GM12878 (cell line): ENCODE measurements around the gene USF1. TPM values are rescaled to one million over a fixed set of nuclear protein-coding genes. Genes with fewer than 3 reads are reported as not detected.

Experiments
- CBX5 ChIP-seq: sonication (generic); IDR thresholded peaks from 2 replicates; pipeline ENCODE4 v1.6.1; 2016; ENCODE audit warnings: low read depth, moderate library complexity, mild to moderate bottlenecking, inconsistent platforms
- CREM ChIP-seq: IDR thresholded peaks from 2 replicates; pipeline ENCODE4 v1.6.1; 2014; ENCODE audit warnings: antibody characterized with exemption, low read depth
- IKZF1 ChIP-seq: fragments of 450-650 bp; conservative IDR thresholded peaks from 2 replicates; pipeline ENCODE4 v1.6.1; 2017; ENCODE audit warnings: antibody characterized with exemption, mild to moderate bottlenecking
- IRF4 ChIP-seq: IDR thresholded peaks from 2 replicates; pipeline ENCODE4 v1.6.1; 2011; ENCODE audit warnings: low read depth, low read length
- MTA2 ChIP-seq: fragments of 450-650 bp; IDR thresholded peaks from 2 replicates; pipeline ENCODE4 v1.6.1; 2016; ENCODE audit warnings: low read depth, mild to moderate bottlenecking, moderate library complexity
- POLR2A ChIP-seq: IDR thresholded peaks from 2 replicates; pipeline ENCODE4 v1.6.1; 2011; ENCODE audit warnings: low read depth, mild to moderate bottlenecking, low read length
- RAD51 ChIP-seq: fragments of 450-650 bp; IDR thresholded peaks from 2 replicates; pipeline ENCODE4 v1.6.1; 2016; ENCODE audit warnings: moderate library complexity, mild to moderate bottlenecking, inconsistent platforms
- RUNX3 ChIP-seq: IDR thresholded peaks from 2 replicates; pipeline ENCODE4 v1.6.1; 2012; ENCODE audit warnings: low read length, inconsistent platforms
- SIX5 ChIP-seq: IDR thresholded peaks from 2 replicates; pipeline ENCODE4 v1.6.1; 2011; ENCODE audit warnings: mild to moderate bottlenecking, low read depth, low read length, moderate library complexity; ENCODE audit not compliant: severe bottlenecking
- SREBF2 ChIP-seq: IDR thresholded peaks from 2 replicates; pipeline ENCODE4 v1.6.1; 2012; ENCODE audit warnings: mild to moderate bottlenecking, low read length
- ZNF274 ChIP-seq: IDR thresholded peaks from one replicate; pipeline ENCODE4 v1.8.0; 2011; ENCODE audit not compliant: insufficient read length, insufficient read depth
- ZZZ3 ChIP-seq: IDR thresholded peaks from 2 replicates; pipeline ENCODE4 v1.6.1; 2011; ENCODE audit warnings: low read depth; ENCODE audit not compliant: control insufficient read depth, insufficient read length
- polyA plus RNA-seq, 11 experiments: library from polyadenylated mRNA; depleted of rRNA in 4 of 11; unstranded in 6 of 11; stranded (reverse) in 5 of 11; fragments of >200 nt; fragmentation: Nextera tagmentation in 4 of 11; fragmentation: Illumina TruSeq in 1 of 11; extraction: Ambion mirVana in 4 of 11; extraction: Trizol in 1 of 11; gene quantifications; 1 replicate in 1 of 11; 2 replicates in 10 of 11; pipeline versions ENCODE4 v1.2.1 to v1.2.3, GENCODE V29; 2011 to 2016; ENCODE audit warnings: inconsistent platforms in 2 of 11, missing spikeins in 2 of 11, low read depth in 1 of 11
- total RNA-seq, 4 experiments: library from RNA; depleted of rRNA in 3 of 4; stranded (reverse); fragments of >200 nt in 3 of 4; fragmentation: Illumina TruSeq in 1 of 4; extraction: Trizol in 1 of 4; gene quantifications; 2 replicates each; pipeline versions ENCODE4 v1.2.1 to v1.2.3, GENCODE V29; 2013 to 2021
- TF ChIP-seq, protein P1 (sequence below): fragments of 450-650 bp; IDR thresholded peaks from 2 replicates; pipeline ENCODE4 v1.6.1; 2017; ENCODE audit warnings: mild to moderate bottlenecking, moderate library complexity
- TF ChIP-seq, protein P2 (sequence below): fragments of 450-650 bp; IDR thresholded peaks from 2 replicates; pipeline ENCODE4 v1.6.1; 2017; ENCODE audit warnings: mild to moderate bottlenecking, low read depth, inconsistent platforms; ENCODE audit not compliant: poor library complexity, severe bottlenecking
- TF ChIP-seq, protein P3 (sequence below): fragments of 150-350 bp; IDR thresholded peaks from 2 replicates; pipeline ENCODE4 v1.6.1; 2016; ENCODE audit warnings: low read depth, low read length
- TF ChIP-seq, protein P4 (sequence below): IDR thresholded peaks from 2 replicates; pipeline ENCODE4 v1.6.1; 2011; ENCODE audit warnings: mild to moderate bottlenecking, low read depth, low read length, moderate library complexity; ENCODE audit not compliant: insufficient replicate concordance

USF1 gene
- total and polyA plus RNA-seq, 10 of the 15 experiments (the other 5 are each of a cell fraction or from before 2014, with no cell fraction given): 9.4 to 92.1 (median 53.5) TPM

DNA sequence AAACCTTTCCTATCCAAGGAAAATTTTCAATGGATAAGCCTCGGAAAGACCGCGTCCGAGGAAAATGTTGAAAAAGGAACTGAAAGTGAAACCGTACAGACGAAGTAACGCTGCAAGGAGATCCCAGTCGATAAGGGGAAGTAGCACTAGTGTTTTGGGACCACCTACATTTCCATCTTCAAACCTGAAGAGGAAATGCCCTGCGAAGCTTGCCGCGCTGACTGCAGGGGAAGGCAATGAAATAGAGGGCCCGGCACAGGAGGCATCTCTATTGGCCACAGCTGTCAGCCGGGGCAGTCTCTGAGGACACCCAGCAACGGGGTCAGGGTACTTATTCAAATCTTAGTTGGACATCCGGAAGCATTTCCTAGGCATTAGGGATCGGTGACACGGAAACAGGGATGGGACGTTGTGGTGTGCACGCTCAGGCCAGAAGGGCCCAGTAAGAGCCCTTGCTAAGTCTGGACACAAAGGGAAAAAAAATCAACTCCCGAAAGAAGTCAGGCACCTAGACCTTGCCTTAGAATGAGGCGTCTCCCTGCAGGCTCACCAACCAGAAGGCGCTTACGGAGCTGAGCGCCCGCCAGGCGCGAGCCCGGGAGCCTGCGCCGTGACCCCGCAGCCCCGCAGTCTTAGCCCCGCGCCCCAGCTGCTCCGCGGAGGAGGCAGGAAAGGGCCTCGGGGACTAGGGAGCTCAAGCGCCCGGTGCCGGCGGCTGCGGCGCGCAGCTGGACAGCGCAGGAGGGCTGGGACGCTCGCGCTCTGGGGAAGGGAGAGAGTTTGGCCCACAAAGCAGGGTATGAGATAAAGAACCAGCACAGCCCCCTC lies 655 bp downstream of the USF1 start (continued):
- TF ChIP-seq, protein P1, sequence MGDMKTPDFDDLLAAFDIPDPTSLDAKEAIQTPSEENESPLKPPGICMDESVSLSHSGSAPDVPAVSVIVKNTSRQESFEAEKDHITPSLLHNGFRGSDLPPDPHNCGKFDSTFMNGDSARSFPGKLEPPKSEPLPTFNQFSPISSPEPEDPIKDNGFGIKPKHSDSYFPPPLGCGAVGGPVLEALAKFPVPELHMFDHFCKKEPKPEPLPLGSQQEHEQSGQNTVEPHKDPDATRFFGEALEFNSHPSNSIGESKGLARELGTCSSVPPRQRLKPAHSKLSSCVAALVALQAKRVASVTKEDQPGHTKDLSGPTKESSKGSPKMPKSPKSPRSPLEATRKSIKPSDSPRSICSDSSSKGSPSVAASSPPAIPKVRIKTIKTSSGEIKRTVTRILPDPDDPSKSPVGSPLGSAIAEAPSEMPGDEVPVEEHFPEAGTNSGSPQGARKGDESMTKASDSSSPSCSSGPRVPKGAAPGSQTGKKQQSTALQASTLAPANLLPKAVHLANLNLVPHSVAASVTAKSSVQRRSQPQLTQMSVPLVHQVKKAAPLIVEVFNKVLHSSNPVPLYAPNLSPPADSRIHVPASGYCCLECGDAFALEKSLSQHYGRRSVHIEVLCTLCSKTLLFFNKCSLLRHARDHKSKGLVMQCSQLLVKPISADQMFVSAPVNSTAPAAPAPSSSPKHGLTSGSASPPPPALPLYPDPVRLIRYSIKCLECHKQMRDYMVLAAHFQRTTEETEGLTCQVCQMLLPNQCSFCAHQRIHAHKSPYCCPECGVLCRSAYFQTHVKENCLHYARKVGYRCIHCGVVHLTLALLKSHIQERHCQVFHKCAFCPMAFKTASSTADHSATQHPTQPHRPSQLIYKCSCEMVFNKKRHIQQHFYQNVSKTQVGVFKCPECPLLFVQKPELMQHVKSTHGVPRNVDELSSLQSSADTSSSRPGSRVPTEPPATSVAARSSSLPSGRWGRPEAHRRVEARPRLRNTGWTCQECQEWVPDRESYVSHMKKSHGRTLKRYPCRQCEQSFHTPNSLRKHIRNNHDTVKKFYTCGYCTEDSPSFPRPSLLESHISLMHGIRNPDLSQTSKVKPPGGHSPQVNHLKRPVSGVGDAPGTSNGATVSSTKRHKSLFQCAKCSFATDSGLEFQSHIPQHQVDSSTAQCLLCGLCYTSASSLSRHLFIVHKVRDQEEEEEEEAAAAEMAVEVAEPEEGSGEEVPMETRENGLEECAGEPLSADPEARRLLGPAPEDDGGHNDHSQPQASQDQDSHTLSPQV: no peak
- peak; percentile 4 for TF ChIP-seq SIX5
- TF ChIP-seq CBX5: 0 out of 2 replicates have a peak, but pooled peaks have one; percentile 23
- TF ChIP-seq MTA2: peak; percentile 68
- TF ChIP-seq SREBF2: no peak
- no peak for TF ChIP-seq RAD51
- TF ChIP-seq, protein P2, sequence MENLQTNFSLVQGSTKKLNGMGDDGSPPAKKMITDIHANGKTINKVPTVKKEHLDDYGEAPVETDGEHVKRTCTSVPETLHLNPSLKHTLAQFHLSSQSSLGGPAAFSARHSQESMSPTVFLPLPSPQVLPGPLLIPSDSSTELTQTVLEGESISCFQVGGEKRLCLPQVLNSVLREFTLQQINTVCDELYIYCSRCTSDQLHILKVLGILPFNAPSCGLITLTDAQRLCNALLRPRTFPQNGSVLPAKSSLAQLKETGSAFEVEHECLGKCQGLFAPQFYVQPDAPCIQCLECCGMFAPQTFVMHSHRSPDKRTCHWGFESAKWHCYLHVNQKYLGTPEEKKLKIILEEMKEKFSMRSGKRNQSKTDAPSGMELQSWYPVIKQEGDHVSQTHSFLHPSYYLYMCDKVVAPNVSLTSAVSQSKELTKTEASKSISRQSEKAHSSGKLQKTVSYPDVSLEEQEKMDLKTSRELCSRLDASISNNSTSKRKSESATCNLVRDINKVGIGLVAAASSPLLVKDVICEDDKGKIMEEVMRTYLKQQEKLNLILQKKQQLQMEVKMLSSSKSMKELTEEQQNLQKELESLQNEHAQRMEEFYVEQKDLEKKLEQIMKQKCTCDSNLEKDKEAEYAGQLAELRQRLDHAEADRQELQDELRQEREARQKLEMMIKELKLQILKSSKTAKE: peak; percentile 61
- TF ChIP-seq RUNX3: no peak; the same call in 1 of the 2 replicates
- peak; percentile 31; the same call in 1 of the 2 replicates for TF ChIP-seq CREM
- peak; percentile 97 for TF ChIP-seq IKZF1
- peak; percentile 93 for TF ChIP-seq IRF4
- TF ChIP-seq, protein P3, sequence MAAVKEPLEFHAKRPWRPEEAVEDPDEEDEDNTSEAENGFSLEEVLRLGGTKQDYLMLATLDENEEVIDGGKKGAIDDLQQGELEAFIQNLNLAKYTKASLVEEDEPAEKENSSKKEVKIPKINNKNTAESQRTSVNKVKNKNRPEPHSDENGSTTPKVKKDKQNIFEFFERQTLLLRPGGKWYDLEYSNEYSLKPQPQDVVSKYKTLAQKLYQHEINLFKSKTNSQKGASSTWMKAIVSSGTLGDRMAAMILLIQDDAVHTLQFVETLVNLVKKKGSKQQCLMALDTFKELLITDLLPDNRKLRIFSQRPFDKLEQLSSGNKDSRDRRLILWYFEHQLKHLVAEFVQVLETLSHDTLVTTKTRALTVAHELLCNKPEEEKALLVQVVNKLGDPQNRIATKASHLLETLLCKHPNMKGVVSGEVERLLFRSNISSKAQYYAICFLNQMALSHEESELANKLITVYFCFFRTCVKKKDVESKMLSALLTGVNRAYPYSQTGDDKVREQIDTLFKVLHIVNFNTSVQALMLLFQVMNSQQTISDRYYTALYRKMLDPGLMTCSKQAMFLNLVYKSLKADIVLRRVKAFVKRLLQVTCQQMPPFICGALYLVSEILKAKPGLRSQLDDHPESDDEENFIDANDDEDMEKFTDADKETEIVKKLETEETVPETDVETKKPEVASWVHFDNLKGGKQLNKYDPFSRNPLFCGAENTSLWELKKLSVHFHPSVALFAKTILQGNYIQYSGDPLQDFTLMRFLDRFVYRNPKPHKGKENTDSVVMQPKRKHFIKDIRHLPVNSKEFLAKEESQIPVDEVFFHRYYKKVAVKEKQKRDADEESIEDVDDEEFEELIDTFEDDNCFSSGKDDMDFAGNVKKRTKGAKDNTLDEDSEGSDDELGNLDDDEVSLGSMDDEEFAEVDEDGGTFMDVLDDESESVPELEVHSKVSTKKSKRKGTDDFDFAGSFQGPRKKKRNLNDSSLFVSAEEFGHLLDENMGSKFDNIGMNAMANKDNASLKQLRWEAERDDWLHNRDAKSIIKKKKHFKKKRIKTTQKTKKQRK: no peak
- TF ChIP-seq, protein P4, sequence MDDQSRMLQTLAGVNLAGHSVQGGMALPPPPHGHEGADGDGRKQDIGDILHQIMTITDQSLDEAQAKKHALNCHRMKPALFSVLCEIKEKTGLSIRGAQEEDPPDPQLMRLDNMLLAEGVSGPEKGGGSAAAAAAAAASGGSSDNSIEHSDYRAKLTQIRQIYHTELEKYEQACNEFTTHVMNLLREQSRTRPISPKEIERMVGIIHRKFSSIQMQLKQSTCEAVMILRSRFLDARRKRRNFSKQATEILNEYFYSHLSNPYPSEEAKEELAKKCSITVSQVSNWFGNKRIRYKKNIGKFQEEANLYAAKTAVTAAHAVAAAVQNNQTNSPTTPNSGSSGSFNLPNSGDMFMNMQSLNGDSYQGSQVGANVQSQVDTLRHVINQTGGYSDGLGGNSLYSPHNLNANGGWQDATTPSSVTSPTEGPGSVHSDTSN: peak; percentile 6
- TF ChIP-seq ZZZ3: no peak
- TF ChIP-seq POLR2A: peak; percentile 1; the same call in 1 of the 2 replicates
- TF ChIP-seq ZNF274: no peak
